Loucy (cell line): ENCODE data around the gene VCAM1.

ENCODE experiments used
- EZH2phosphoT487 ChIP-seq: fragments of 200-600 bp; IDR thresholded peaks from 2 replicates; pipeline ENCODE4 v1.6.1; 2018; ENCODE audit warnings: antibody characterized with exemption, mild to moderate bottlenecking, moderate library complexity, borderline replicate concordance
- TF ChIP-seq, protein P1 (sequence below): fragments of 200-600 bp; sonication (generic); conservative IDR thresholded peaks from 2 replicates; pipeline ENCODE4 v1.5.1; 2014; ENCODE audit warnings: mild to moderate bottlenecking, antibody characterized with exemption, low read length

GRCh38 chr1:100735244-100735643 is 15.7 kb downstream of the VCAM1 start:
- TF ChIP-seq, protein P1, sequence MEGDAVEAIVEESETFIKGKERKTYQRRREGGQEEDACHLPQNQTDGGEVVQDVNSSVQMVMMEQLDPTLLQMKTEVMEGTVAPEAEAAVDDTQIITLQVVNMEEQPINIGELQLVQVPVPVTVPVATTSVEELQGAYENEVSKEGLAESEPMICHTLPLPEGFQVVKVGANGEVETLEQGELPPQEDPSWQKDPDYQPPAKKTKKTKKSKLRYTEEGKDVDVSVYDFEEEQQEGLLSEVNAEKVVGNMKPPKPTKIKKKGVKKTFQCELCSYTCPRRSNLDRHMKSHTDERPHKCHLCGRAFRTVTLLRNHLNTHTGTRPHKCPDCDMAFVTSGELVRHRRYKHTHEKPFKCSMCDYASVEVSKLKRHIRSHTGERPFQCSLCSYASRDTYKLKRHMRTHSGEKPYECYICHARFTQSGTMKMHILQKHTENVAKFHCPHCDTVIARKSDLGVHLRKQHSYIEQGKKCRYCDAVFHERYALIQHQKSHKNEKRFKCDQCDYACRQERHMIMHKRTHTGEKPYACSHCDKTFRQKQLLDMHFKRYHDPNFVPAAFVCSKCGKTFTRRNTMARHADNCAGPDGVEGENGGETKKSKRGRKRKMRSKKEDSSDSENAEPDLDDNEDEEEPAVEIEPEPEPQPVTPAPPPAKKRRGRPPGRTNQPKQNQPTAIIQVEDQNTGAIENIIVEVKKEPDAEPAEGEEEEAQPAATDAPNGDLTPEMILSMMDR = no peak
- TF ChIP-seq EZH2phosphoT487 = no peak
